GF-D8 (cell line): Measurements from ENCODE around the gene PROM1.

ENCODE experiments used
- DNase-seq: peaks from one replicate; lab custom pipeline; 2025; lab: John Stamatoyannopoulos, UW

Gene PROM1

GRCh38 chr4:15942283-15942682 lies 141.5 kb downstream of the PROM1 start:
- DNase-seq, result no peak

DNA sequence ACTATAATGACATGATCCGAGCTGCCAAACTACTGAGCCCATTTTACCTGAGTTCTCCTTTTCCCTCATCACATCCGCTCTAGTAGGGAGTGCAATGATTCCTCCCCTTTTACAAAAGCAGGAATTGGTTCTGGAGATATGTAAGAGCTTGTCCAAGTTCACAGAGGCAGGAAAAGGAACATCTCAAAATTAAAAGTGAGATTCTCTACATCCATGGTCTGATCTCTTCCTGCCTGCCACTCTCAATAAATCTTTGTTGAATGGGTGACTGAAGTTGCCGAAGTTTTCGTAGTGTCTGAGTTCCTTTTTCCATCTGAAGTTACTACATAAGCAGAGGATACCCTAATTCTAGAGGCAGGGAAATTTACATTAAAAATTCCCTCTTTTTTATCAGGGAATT lies 145.2 kb downstream of the PROM1 start, which contains the start of gene FGFBP1:
TSS of gene FGFBP1 (minus strand) at position 101 of the 400 bp plus-strand sequence. CDS start 2,108 bp downstream, outside the sequence.
- DNase-seq, result no peak

DNA sequence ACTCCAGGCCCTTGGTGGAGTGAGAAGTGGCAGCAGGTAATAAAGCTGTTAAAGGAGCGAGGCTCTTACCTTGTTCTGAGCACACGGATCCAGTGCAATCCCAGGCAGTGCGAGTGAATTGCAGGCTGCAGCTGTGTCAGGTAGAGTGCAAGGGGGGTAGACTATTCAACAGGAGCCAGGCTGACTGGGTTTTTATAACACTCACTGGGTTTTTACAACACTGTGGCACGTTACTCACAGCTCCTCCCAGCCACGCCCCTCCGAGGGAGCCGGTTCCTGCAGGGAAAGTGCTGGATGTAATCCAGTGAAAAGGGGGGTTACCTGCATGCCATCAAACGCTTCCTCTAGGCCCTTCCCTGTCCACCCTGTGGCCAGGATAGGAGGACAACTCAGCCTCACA lies 145.6 kb downstream of the PROM1 start:
- DNase-seq, result no peak

DNA sequence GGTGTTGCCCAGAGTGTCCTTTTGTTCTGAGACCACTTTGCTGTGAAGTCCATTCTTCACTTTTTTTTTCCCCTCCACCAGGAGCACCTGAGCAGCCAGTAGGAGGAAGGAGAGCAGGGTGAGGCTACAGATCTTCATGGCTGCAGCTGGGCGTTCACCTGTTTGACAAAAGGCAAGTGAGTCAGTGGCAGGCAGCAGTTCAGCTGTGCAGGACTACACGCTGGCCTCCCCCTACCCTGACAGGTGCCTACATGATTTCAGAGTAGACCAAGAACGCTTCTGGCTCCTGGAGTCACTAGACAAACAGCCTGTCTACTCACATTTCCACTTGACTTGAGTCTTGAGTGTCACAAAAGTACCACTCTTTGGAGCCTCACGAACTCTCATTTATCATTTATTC lies 147.3 kb downstream of the PROM1 start:
- no peak for DNase-seq

GRCh38 chr4:15935504-15936402 lies 148.1 kb downstream of the PROM1 start:
- DNase-seq, result no peak

DNA sequence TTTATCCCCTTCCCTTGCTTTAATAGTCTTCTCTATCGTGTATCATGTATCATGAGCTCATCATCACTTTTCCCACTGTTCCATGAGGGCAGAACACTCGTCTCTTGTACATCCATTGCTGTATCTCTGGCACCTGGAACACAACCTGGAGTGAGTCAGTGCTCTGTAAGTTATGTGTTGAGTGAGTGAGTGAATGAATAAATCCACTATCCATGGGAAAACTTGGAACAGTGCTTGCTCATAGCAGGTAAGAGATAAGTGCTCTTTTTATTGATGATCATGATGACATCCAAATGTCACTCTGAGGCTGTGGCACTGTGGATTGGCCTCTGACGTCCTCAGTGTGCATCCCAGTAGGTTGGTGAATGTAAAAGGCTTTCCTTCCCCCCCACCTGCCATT lies 149.6 kb downstream of the PROM1 start:
- DNase-seq, result no peak

DNA sequence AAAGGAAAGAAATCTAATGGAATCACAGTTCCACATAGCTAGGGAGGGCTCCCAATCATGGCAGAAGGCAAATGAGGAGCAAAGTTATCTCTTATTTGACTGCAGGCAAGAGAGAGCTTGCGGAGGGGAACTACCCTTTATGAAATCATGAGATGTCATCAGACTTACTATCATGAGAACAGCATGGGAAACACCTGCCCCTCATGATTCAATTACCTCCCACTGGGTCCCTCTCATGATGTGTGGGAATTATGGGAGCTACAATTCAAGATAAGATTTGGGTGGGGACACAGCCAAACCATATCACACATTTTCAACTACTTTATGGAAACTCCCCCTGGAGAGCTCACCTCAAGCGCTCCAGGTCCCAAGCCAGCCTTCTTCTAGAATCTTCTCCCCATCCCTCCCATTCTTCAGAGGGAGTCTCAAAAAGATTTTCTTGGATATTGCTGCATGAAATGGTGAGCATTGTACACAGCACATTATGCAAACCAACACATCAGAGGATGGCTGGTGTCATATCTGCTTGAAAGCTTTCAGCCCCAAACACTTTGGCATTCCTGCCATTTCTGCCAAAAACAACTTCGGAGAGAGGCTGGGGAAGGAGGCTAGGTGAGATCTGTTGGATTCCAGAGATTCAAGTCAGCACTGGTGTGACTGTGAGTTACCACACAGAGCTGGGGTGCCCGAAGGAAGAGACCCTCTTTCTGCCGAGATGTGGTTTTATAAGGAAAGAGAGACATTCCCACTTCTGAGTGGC lies 152.2 kb downstream of the PROM1 start:
- DNase-seq, result no peak

- DNase-seq, result no peak
Observed at GRCh38 chr4:15930314-15930713, 153.5 kb downstream of the PROM1 start.

DNA sequence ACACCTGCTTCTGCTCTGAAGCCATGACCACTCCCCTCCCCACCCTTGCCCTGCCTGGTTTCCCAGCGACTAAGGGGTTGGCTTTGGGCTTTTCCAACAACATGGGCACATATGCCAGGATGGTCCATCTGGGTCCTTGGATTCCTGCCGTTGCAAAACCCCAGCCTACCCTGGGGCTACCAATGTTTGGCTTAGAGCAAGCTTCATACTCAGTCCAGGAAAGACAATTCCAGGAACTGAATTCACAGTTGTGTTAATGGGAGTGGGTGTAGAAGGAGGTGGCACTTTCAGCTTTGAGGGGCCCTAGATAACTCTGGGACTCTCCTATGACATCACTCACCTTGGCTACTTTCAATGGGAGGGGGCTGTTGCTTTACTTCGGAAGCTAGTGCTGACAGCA lies 154.3 kb downstream of the PROM1 start:
- no peak for DNase-seq

DNA sequence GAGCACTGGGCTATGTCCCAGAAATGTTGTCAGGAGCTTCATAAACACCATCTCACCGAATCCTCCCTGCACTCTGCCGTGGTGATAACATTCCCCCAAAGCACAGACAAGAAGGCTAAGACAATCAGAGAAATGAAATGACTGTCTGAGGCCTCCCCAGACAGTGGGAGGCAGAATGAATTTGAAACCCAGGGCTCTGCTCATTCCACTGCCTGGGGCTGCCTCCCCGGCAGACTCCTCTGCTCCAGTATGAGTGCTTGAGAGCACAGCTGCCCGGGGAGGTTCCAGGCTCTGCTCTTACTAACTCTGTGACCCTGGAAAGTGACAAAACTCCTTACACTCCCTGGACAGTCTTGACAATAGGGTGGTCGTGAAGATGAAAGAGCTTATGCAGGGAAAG lies 154.9 kb downstream of the PROM1 start:
- DNase-seq, result no peak

GRCh38 chr4:15926486-15926885 lies 157.3 kb downstream of the PROM1 start:
- DNase-seq, result no peak

- no peak for DNase-seq
Observed at GRCh38 chr4:15925830-15926229, 158.0 kb downstream of the PROM1 start.

DNA sequence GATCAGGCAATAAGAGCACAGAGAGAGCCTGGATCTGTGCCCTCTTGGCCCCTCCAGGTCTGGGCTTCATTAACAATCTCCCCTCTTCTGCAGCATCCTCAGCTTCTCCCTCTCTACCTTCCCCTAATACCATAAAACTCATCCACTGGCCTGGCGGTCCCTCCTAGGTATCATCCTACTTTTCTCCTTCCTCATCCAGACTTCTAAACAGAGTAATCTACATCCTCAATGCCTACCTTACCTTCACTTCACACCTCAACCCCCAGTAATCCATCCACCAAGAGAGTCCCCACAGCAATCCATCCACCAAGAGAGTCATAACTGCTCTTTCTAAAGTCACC lies 162.3 kb downstream of the PROM1 start:
- DNase-seq, result no peak

DNA sequence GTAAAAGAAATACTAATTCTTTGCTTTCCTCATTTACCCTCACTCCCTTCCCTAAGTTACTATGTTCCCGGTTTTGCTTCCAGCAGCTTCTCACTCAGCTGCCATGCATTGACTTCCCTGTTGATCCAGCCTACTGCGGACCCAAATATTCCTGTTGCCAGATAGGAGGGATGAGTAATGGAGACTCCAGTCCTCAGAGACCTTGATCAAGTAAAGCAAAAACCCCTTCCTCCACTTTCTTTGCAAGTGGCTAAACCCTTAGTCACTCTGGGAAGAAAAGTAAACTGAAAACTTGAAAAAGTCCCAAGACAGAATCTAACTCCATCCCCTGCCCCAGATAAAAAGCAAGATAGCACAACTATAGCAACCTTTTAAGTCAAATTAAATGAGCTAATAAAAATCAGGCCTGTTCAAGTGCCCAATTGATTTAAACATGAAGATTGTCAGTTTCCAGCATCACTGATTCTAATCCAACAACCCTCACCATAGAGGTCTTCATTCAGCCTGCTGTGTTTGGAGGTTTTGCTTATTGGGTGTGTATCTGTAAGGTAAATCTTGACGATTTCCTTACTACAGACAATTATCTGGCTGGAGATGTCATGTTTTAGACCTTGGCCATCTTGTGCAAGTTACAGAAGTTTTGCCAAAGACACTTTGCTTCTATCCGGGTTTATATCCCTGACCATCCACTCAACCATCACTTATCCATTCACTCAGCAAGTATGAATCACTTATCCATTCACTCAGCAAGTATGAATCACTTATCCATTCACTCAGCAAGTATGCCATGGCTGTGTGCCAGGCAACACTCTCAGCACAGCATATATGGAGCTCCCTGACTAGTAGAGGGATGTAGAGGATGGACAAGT lies 162.9 kb downstream of the PROM1 start:
- DNase-seq, result no peak

GRCh38 chr4:15918484-15919129 lies 165.2 kb downstream of the PROM1 start:
- DNase-seq, result no peak
